ENCODE measurements around the gene CHRDL2.
A peak's percentile ranks its signal among the peaks of the same experiment; 100 is the strongest.

CHRDL2 gene

GRCh38 chr11:74694136-74694930, 36.9 kb downstream of the CHRDL2 start:
- TF ChIP-seq, protein P1, sequence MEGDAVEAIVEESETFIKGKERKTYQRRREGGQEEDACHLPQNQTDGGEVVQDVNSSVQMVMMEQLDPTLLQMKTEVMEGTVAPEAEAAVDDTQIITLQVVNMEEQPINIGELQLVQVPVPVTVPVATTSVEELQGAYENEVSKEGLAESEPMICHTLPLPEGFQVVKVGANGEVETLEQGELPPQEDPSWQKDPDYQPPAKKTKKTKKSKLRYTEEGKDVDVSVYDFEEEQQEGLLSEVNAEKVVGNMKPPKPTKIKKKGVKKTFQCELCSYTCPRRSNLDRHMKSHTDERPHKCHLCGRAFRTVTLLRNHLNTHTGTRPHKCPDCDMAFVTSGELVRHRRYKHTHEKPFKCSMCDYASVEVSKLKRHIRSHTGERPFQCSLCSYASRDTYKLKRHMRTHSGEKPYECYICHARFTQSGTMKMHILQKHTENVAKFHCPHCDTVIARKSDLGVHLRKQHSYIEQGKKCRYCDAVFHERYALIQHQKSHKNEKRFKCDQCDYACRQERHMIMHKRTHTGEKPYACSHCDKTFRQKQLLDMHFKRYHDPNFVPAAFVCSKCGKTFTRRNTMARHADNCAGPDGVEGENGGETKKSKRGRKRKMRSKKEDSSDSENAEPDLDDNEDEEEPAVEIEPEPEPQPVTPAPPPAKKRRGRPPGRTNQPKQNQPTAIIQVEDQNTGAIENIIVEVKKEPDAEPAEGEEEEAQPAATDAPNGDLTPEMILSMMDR (conservative IDR thresholded peaks at IDR 0.05; ENCODE audit: low read length): peak; percentile 27
- no peak for TF ChIP-seq EZH2phosphoT487 (IDR thresholded peaks at IDR 0.05; ENCODE audit: borderline replicate concordance)
- Histone ChIP-seq H3K9me2 (replicated peaks; ENCODE audit: low read depth, low read length) (no peaks in the 10 kb centered on the region), H4K20me1 (ENCODE audit: insufficient read depth, low read length, poor library complexity, severe bottlenecking) (no peaks in the 10 kb centered on the region), H3K4me1 (ENCODE audit: insufficient read depth, low read length, poor library complexity, severe bottlenecking) (peaks cover 10% of the 10 kb centered on the region), H3F3A (ENCODE audit: low read depth) (no peaks in the 10 kb centered on the region), H3K4me3 (ENCODE audit: low read length, poor library complexity, severe bottlenecking) (no peak overlapping the region), H3K9me3 (ENCODE audit: insufficient read depth, low read depth, low read length) (no peaks in the 10 kb centered on the region), H3K27me3 (ENCODE audit: insufficient read depth, low read length, poor library complexity, severe bottlenecking) (no peaks in the 10 kb centered on the region), H3K4me2 (ENCODE audit: low read depth, low read length, poor library complexity, severe bottlenecking) (no peak overlapping the region), H3K9ac (ENCODE audit: low read depth, low read length, poor library complexity, severe bottlenecking) (no peak overlapping the region), H3K79me2 (ENCODE audit: insufficient read depth, low read length) (no peaks in the 10 kb centered on the region), H2AFZ (ENCODE audit: low read length) (no peak overlapping the region), H3K36me3 (ENCODE audit: insufficient read depth, low read length) (no peaks in the 10 kb centered on the region)

- Histone ChIP-seq H3K79me2 (ENCODE audit: insufficient read depth, low read length) (no peaks in the 10 kb centered on the region), H3K9me3 (ENCODE audit: insufficient read depth, low read depth, low read length) (no peaks in the 10 kb centered on the region), H3K4me3 (ENCODE audit: low read length, poor library complexity, severe bottlenecking) (no peak overlapping the region), H3F3A (ENCODE audit: low read depth) (no peaks in the 10 kb centered on the region), H3K36me3 (ENCODE audit: insufficient read depth, low read length) (no peaks in the 10 kb centered on the region), H3K9me2 (replicated peaks; ENCODE audit: low read depth, low read length) (no peaks in the 10 kb centered on the region), H4K20me1 (ENCODE audit: insufficient read depth, low read length, poor library complexity, severe bottlenecking) (no peaks in the 10 kb centered on the region), H3K4me1 (ENCODE audit: insufficient read depth, low read length, poor library complexity, severe bottlenecking) (peaks cover 10% of the 10 kb centered on the region), H3K27me3 (ENCODE audit: insufficient read depth, low read length, poor library complexity, severe bottlenecking) (no peaks in the 10 kb centered on the region), H2AFZ (ENCODE audit: low read length) (no peak overlapping the region), H3K4me2 (ENCODE audit: low read depth, low read length, poor library complexity, severe bottlenecking) (no peak overlapping the region), H3K9ac (ENCODE audit: low read depth, low read length, poor library complexity, severe bottlenecking) (no peak overlapping the region)
- TF ChIP-seq EZH2phosphoT487 (IDR thresholded peaks at IDR 0.05; ENCODE audit: borderline replicate concordance): no peak
- TF ChIP-seq, protein P1 (conservative IDR thresholded peaks at IDR 0.05; ENCODE audit: low read length): no peak
Observed at GRCh38 chr11:74693531-74693930, 37.7 kb downstream of the CHRDL2 start.

DNA sequence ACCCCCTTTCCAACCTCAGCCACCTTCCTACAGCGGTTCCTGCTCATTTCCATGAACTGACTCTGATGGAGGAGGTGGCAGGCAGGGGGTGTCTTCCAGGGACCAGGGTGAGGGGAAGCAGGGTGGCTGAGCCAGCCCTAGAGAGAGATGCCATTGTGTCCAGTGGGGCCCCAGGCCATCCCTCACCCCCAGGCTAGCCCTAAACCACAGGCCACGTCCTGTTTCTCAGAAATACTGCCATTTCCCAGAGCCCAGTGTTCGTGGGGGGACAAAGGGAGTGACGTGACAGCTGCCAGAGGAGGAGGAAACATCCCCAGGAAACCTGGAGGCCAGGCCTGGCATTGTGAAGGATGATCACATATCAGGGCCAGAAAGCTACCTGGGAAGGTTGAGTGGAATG, 39.5 kb downstream of the CHRDL2 start:
- TF ChIP-seq EZH2phosphoT487 (IDR thresholded peaks at IDR 0.05; ENCODE audit: borderline replicate concordance): no peak
- TF ChIP-seq, protein P1 (conservative IDR thresholded peaks at IDR 0.05; ENCODE audit: low read length): no peak

More for the DNA sequence above, 39.5 kb downstream of the CHRDL2 start:
- H3K9me3 ChIP-seq (ENCODE audit: insufficient read depth, low read depth, low read length): no peaks in the 10 kb centered on the region
- no peaks in the 10 kb centered on the region for H3F3A ChIP-seq (ENCODE audit: low read depth)
- no peaks in the 10 kb centered on the region for H4K20me1 ChIP-seq (ENCODE audit: insufficient read depth, low read length, poor library complexity, severe bottlenecking)
- H3K4me2 ChIP-seq (ENCODE audit: low read depth, low read length, poor library complexity, severe bottlenecking): no peak overlapping the region
- H3K4me3 ChIP-seq (ENCODE audit: low read length, poor library complexity, severe bottlenecking): no peak overlapping the region
- no peaks in the 10 kb centered on the region for H3K27me3 ChIP-seq (ENCODE audit: insufficient read depth, low read length, poor library complexity, severe bottlenecking)
- H3K36me3 ChIP-seq (ENCODE audit: insufficient read depth, low read length): no peaks in the 10 kb centered on the region
- no peak overlapping the region for H3K9ac ChIP-seq (ENCODE audit: low read depth, low read length, poor library complexity, severe bottlenecking)
- H3K4me1 ChIP-seq (ENCODE audit: insufficient read depth, low read length, poor library complexity, severe bottlenecking): peaks cover 10% of the 10 kb centered on the region
- no peaks in the 10 kb centered on the region for H3K9me2 ChIP-seq (replicated peaks; ENCODE audit: low read depth, low read length)
- no peaks in the 10 kb centered on the region for H3K79me2 ChIP-seq (ENCODE audit: insufficient read depth, low read length)
- no peak overlapping the region; the same call in 1 of the 2 replicates for H2AFZ ChIP-seq (ENCODE audit: low read length)
